Fibroblast of skin of left quadriceps (primary cell): Measurements from ENCODE around the gene SCAI.
"Not testable (repeated sequence)": the region's sequence is repeated elsewhere in the genome, so short reads cannot be mapped to it uniquely, and the experiment has no call there.

ENCODE experiments used
- DNase-seq, 2 experiments: peaks; one replicate each; pipeline ENCODE4 v3.0.0-alpha.2; 2013; ENCODE audit warnings: low read depth in 2 of 2

SCAI gene

GRCh38 chr9:125150349-125151245 lies 7.3 kb upstream of the SCAI start:
- DNase-seq: no peak

- no peak for DNase-seq
Observed at GRCh38 chr9:125147401-125147951, 4.1 kb upstream of the SCAI start.

GRCh38 chr9:125146247-125146646 lies 2.9 kb upstream of the SCAI start:
- DNase-seq: no peak

- no peak for DNase-seq
Observed at GRCh38 chr9:125145425-125145824, 2.1 kb upstream of the SCAI start.

GRCh38 chr9:125142560-125143376 lies 560 bp downstream of the SCAI start:
- no peak for DNase-seq

- no peak for DNase-seq
Observed at GRCh38 chr9:125141751-125142150, 1.6 kb downstream of the SCAI start.

GRCh38 chr9:125141251-125141650 lies 2.1 kb downstream of the SCAI start:
- peak; percentile 34 for DNase-seq

GRCh38 chr9:125140576-125140975 lies 2.8 kb downstream of the SCAI start:
- no peak for DNase-seq

- peak; percentile 68 to 71 for DNase-seq
Observed at GRCh38 chr9:125137200-125137599, 6.1 kb downstream of the SCAI start.

- no peak for DNase-seq
Observed at GRCh38 chr9:125134976-125135375, 8.4 kb downstream of the SCAI start.

GRCh38 chr9:125133403-125134329 lies 9.7 kb downstream of the SCAI start:
- DNase-seq: no peak

- DNase-seq: no peak
Observed at GRCh38 chr9:125131778-125132177, 11.6 kb downstream of the SCAI start.

- peak; percentile 99 for DNase-seq
Observed at GRCh38 chr9:125126019-125126746, 17.1 kb downstream of the SCAI start.

GRCh38 chr9:125125523-125125922 lies 17.8 kb downstream of the SCAI start:
- no peak for DNase-seq

GRCh38 chr9:125121146-125121545 lies 22.2 kb downstream of the SCAI start:
- DNase-seq: no peak

- peak in 1 of 2 experiments; percentile 21 for DNase-seq
Observed at GRCh38 chr9:125119643-125120286, 23.6 kb downstream of the SCAI start.

GRCh38 chr9:125118696-125119095 lies 24.6 kb downstream of the SCAI start:
- not testable (repeated sequence) for DNase-seq

GRCh38 chr9:125114503-125114902 lies 28.8 kb downstream of the SCAI start:
- not testable (repeated sequence) for DNase-seq

- DNase-seq: no peak
Observed at GRCh38 chr9:125110464-125110863, 32.9 kb downstream of the SCAI start.

- DNase-seq: not testable (repeated sequence)
Observed at GRCh38 chr9:125108541-125108940, 34.8 kb downstream of the SCAI start.
